AG04450 (cell line): ENCODE data around the gene TRIM47. TPM values are rescaled to one million over a fixed set of nuclear protein-coding genes. Genes with fewer than 3 reads are reported as not detected.
A peak's percentile ranks its signal among the peaks of the same experiment; 100 is the strongest.

Source experiments
- CTCF ChIA-PET: fragments of 300-600, 350-600 bp; formaldehyde crosslinking; extraction: SDS; loops from one replicate; lab custom pipeline; 2022; ENCODE audit warnings: antibody characterized with exemption, inconsistent platforms; lab: Charles Lee
- POLR2A ChIA-PET: fragments of 350-600 bp; formaldehyde crosslinking; extraction: SDS; loops from one replicate; lab custom pipeline; 2021; ENCODE audit warnings: antibody characterized with exemption, inconsistent platforms; lab: Yijun Ruan, JAX
- DNase-seq: peaks from one replicate; pipeline ENCODE4 v3.0.0-alpha.2; 2011; ENCODE audit warnings: low read depth, low spot score
- H3K27ac ChIP-seq: one replicate; pipeline ENCODE4 v1.5.1; 2012; ENCODE audit warnings: low read depth, low read length, control low read depth
- H3K27me3 ChIP-seq: one replicate; pipeline ENCODE4 v1.6.0; 2012; ENCODE audit warnings: low read length; ENCODE audit not compliant: control insufficient read depth, insufficient read depth
- H3K4me3 ChIP-seq: 2 replicates; pipeline ENCODE4 v1.5.1; 2011; ENCODE audit warnings: mild to moderate bottlenecking, low read depth, low read length, control low read depth
- H3K9me3 ChIP-seq: 2 replicates; pipeline ENCODE4 v1.5.1; 2012; ENCODE audit warnings: low read length; ENCODE audit not compliant: control insufficient read depth, insufficient read depth
- CTCF ChIP-seq: IDR thresholded peaks from 2 replicates; pipeline ENCODE4 v1.5.1; 2011; ENCODE audit warnings: low read depth, low read length, control low read depth, inconsistent platforms
- polyA plus RNA-seq: library from polyadenylated mRNA; depleted of rRNA; stranded (reverse); fragments of >200 nt; gene quantifications from 2 replicates; pipeline ENCODE4 v1.2.3, GENCODE V29; 2011

The TRIM47 gene
- polyA plus RNA-seq, 1 experiment: 5.7 TPM

DNA sequence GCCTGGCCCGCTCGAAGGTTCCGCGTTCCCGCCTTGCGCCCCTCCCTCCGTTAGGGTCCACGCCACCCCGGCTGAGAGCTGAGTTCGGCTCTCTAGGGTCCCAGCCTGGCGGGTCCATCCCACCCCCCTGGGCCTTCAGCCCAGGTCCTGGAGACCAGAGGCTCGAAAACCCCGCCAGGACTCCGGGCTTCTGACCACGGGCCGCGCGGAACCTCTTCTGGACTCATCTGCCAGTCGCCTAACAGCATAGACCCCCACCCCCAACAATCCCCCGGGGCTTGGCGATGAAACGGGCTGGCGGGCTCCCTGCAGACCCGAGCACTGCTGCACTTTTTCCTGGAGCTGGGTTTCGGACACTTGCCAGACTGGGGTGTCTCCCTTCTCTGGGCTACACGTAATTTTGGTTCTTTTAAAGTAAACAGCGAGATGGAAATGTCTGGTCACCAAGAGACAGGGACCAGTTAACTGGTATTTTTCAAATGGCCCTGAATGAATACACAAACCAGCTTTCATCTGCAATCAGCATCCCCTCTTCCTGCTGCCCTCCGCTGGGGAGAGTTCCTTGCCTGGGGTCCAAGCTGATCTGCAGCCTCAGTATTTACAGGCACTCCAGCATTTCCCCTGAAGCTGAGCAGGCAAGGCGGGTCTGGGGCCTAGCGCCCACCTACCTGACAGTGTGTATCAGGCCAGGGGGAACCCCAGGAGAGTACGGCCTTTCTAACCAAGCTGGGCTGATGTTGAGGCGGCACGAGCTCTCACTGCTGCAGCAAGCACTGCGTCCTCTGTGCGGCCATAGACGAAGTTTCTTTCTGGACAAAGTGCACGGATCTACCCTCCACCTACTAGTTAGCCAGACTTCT lies 19.0 kb upstream of the TRIM47 start:
- Histone ChIP-seq H3K27ac (peak overlapping the region; percentile 31), H3K4me3 (peak overlapping the region; percentile 53), H3K9me3 (no peaks in the 10 kb centered on the region; the same call in 1 of the 2 replicates), H3K27me3 (no peaks in the 10 kb centered on the region)
- POLR2A ChIA-PET: interaction anchor here (0.7 to 3.2 kb wide), 7 partner anchors 14 to 118 kb away, joined by 3 to 18 read pairs (median 5); partner anchors contain the start of genes UNK and WBP2
- CTCF ChIA-PET: interaction anchor here (1.0 to 1.5 kb wide), 3 partner anchors 8 to 144 kb away, joined by 3 to 4 read pairs (median 4); no protein-coding TSS in a partner anchor
- no peak for TF ChIP-seq CTCF
- DNase-seq: no peak

DNA sequence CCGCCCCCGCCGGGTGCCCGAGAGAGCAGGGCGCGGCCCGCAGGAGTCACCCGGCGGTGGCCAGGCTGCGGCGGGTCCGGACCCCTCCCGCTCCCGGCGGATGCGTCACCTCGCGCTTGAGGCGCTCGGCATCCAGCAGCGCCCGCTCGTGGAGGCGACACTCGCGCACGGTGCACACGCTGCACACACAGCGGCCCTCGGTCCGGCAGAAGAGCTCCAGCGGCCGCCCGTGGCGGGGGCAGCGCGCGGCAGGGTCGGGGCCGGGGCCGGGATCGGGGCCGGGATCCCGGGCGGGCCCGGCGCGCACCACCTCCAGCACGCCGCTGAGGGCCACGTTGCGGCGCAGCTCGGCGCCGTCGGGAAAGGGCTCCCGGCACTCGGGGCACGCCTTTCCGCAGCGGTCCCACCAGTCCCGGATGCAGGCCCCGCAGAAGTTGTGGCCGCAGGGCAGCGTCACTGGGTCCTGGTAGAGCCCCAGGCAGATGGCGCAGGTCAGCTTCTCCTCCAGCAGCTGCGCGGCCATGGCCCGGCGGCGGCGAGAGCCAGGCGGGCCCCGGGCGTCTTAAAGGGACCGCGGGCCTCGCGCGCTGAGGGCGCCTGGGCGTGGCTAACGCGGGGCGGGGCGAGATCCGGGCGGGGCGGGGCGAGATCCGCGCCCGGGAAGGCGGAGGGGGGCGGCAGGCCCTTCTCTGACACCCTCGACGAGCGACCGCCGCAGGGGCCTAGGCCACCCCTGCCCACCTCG lies 18.2 kb upstream of the TRIM47 start, which contains the start of gene TRIM65:
Gene TRIM65, minus strand, starts transcription at position 537 of the 745 bp plus-strand sequence. Its CDS starts 14 bp downstream, at position 523.
- peak within 1 kb of the TSS; percentile 88 for H3K4me3 ChIP-seq
- CTCF ChIA-PET: interaction anchor here (0.8 to 1.5 kb wide), 6 partner anchors 9 to 143 kb away, joined by 3 to 4 read pairs (median 3); no protein-coding TSS in a partner anchor
- no peaks in the 10 kb centered on the region for H3K27me3 ChIP-seq
- DNase-seq: no peak
- H3K9me3 ChIP-seq: no peaks in the 10 kb centered on the region; the same call in 1 of the 2 replicates
- POLR2A ChIA-PET: interaction anchor here (0.6 to 3.2 kb wide), 11 partner anchors 9 to 494 kb away, joined by 3 to 18 read pairs (median 5); partner anchors contain the start of genes ACOX1, MRPL38, TEN1 and UNK
- TF ChIP-seq CTCF: no peak
- peak within 1 kb of the TSS; percentile 31 for H3K27ac ChIP-seq

GRCh38 chr17:75895370-75896155 lies 17.2 kb upstream of the TRIM47 start:
- H3K27ac ChIP-seq: no peak overlapping the region
- ChIA-PET POLR2A (interaction anchor here (0.6 to 3.2 kb wide), 8 partner anchors 10 to 495 kb away, joined by 5 to 18 read pairs (median 7); partner anchors contain the start of genes ACOX1, MRPL38, TEN1 and UNK), CTCF (interaction anchor here (0.8 to 1.5 kb wide), 4 partner anchors 8 to 20 kb away, joined by 3 to 6 read pairs (median 3); partner anchors contain the start of gene TRIM47)
- peak overlapping the region; percentile 88 for H3K4me3 ChIP-seq
- TF ChIP-seq CTCF: peak; percentile 36
- no peaks in the 10 kb centered on the region; the same call in 1 of the 2 replicates for H3K9me3 ChIP-seq
- no peaks in the 10 kb centered on the region for H3K27me3 ChIP-seq
- no peak for DNase-seq

DNA sequence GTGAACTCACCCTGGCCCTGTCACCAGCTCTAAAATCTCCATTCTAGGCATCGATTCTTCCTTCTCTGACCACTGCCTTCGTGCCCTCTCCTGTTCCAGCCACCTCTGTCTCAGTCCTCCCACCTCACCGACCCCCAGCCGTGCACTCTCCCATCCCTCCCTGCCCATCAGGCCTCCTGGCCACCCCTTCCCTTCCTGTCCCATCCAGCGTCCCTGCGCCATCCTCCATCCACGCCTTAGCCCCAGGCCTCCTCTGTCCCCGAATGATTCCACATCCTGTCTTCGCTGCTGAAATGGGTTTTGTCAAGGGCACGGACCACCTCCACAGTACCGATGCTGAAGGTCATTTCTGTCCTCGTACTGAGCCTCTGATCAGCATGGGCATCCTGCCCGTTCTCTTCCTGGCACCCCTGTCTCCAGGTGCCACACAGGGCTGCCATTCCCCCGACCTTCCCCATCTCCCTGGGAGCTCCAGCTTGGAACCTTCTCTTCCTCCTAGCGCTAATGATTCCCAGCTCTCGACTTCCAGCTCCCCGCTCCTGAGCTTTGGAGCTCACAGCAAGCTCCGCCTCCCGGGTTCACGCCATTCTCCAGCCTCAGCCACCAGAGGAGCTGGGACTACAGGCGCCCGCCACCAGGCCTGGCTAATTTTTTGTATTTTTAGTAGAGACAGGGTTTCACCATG lies 15.8 kb upstream of the TRIM47 start:
- H3K27me3 ChIP-seq: no peaks in the 10 kb centered on the region
- no peak for TF ChIP-seq CTCF
- H3K27ac ChIP-seq: no peak overlapping the region
- CTCF ChIA-PET: no interaction called here
- POLR2A ChIA-PET: interaction anchor here (0.6 kb wide), 1 partner anchor 122 kb away, joined by 3 read pairs; no protein-coding TSS in a partner anchor
- H3K9me3 ChIP-seq: no peaks in the 10 kb centered on the region; the same call in 1 of the 2 replicates
- no peak overlapping the region for H3K4me3 ChIP-seq
- DNase-seq: no peak
